HG02763 (cell line): ENCODE measurements around the gene MSI2.

Experiments
- ATAC-seq: cut with Tn5 transposase; IDR thresholded peaks from one replicate; pipeline ENCODE4 v1.9.1; 2021; ENCODE audit warnings: mild to moderate bottlenecking, moderate library complexity; ENCODE audit not compliant: unreplicated experiment

Gene MSI2

GRCh38 chr17:57720386-57721035 is 464.2 kb downstream of the MSI2 start:
- no peak for ATAC-seq

- ATAC-seq, result no peak
Measured at GRCh38 chr17:57721967-57722703, 465.8 kb downstream of the MSI2 start.

- no peak for ATAC-seq
Measured at GRCh38 chr17:57722704-57723043, 466.4 kb downstream of the MSI2 start.

- no peak for ATAC-seq
Measured at GRCh38 chr17:57723427-57724025, 467.2 kb downstream of the MSI2 start.

GRCh38 chr17:57724026-57724728 is 467.9 kb downstream of the MSI2 start:
- no peak for ATAC-seq

GRCh38 chr17:57724729-57725125 is 468.4 kb downstream of the MSI2 start:
- no peak for ATAC-seq

- ATAC-seq, result no peak
Measured at GRCh38 chr17:57726213-57726790, 470.0 kb downstream of the MSI2 start.

GRCh38 chr17:57726838-57727237 is 470.5 kb downstream of the MSI2 start:
- ATAC-seq, result no peak

GRCh38 chr17:57727630-57728175 is 471.4 kb downstream of the MSI2 start:
- ATAC-seq, result no peak

GRCh38 chr17:57730026-57730701 is 473.8 kb downstream of the MSI2 start:
- ATAC-seq, result no peak

- ATAC-seq, result no peak
Measured at GRCh38 chr17:57732062-57732461, 475.7 kb downstream of the MSI2 start.

GRCh38 chr17:57733085-57733484 is 476.8 kb downstream of the MSI2 start:
- ATAC-seq, result no peak
